Fibroblast of mammary gland (primary cell): ENCODE measurements around the gene KRTAP3-1.
A peak's percentile ranks its signal among the peaks of the same experiment; 100 is the strongest.
"Not testable (repeated sequence)": the region's sequence is repeated elsewhere in the genome, so short reads cannot be mapped to it uniquely, and the experiment has no call there.

Source experiments
- DNase-seq: peaks from one replicate; pipeline ENCODE4 v3.0.0-alpha.2; 2010; ENCODE audit warnings: low read depth
- H3K4me3 ChIP-seq: 2 replicates; pipeline ENCODE4 v1.5.1; 2011; ENCODE audit warnings: low read depth, mild to moderate bottlenecking, low read length, moderate library complexity; ENCODE audit not compliant: control insufficient read depth
- CTCF ChIP-seq: conservative IDR thresholded peaks from 2 replicates; pipeline ENCODE4 v1.5.1; 2011; ENCODE audit warnings: low read depth, low read length, inconsistent platforms; ENCODE audit not compliant: control insufficient read depth, insufficient read depth

The KRTAP3-1 gene

GRCh38 chr17:41008811-41009210 lies at the start of gene KRTAP3-1:
Gene KRTAP3-1 (minus strand): TSS chr17:41009128. CDS start chr17:41009074, 54 bp downstream.
- no peak within 1 kb of the TSS for H3K4me3 ChIP-seq
- no peak for DNase-seq

GRCh38 chr17:41057547-41057946 lies 48.6 kb upstream of the KRTAP3-1 start:
- DNase-seq = no peak
- no peak overlapping the region for H3K4me3 ChIP-seq

More at GRCh38 chr17:41008811-41009210, at the start of gene KRTAP3-1:
- no peak for TF ChIP-seq CTCF

GRCh38 chr17:41055130-41055529 lies 46.2 kb upstream of the KRTAP3-1 start, which contains the start of gene KRTAP2-2:
Gene KRTAP2-2 (minus strand): TSS chr17:41055230. CDS start chr17:41055211, 19 bp downstream.
- DNase-seq, H3K4me3 ChIP-seq: not testable (repeated sequence)

More at GRCh38 chr17:41057547-41057946, 48.6 kb upstream of the KRTAP3-1 start:
- TF ChIP-seq CTCF = no peak

GRCh38 chr17:41054556-41054955 lies 45.6 kb upstream of the KRTAP3-1 start:
- H3K4me3 ChIP-seq, DNase-seq: not testable (repeated sequence)

- H3K4me3 ChIP-seq = no peak overlapping the region
- TF ChIP-seq CTCF = no peak
- no peak for DNase-seq
Measured at GRCh38 chr17:41054025-41054424, 45.1 kb upstream of the KRTAP3-1 start.

- no peak overlapping the region for H3K4me3 ChIP-seq
- TF ChIP-seq CTCF = no peak
- DNase-seq = peak; percentile 28
Measured at GRCh38 chr17:41052566-41052965, 43.6 kb upstream of the KRTAP3-1 start.

- H3K4me3 ChIP-seq = no peak overlapping the region
- DNase-seq = peak; percentile 60
- no peak for TF ChIP-seq CTCF
Measured at GRCh38 chr17:41049110-41049509, 40.2 kb upstream of the KRTAP3-1 start.

GRCh38 chr17:41048441-41048840 lies 39.5 kb upstream of the KRTAP3-1 start:
- TF ChIP-seq CTCF = no peak
- DNase-seq = no peak
- H3K4me3 ChIP-seq = no peak overlapping the region

- DNase-seq, H3K4me3 ChIP-seq: not testable (repeated sequence)
Measured at GRCh38 chr17:41046735-41047465, 38.0 kb upstream of the KRTAP3-1 start, which contains the start of gene KRTAP2-1. Gene KRTAP2-1 (minus strand): TSS chr17:41047316. CDS start chr17:41047267, 49 bp downstream.
